GM23338 (cell line): Measurements from ENCODE around the gene ANKRD31. TPM values are rescaled to one million over a fixed set of nuclear protein-coding genes. Genes with fewer than 3 reads are reported as not detected.

Source experiments
- ATAC-seq: fragments of 200-7000 bp; cut with Tn5 transposase; 3 replicates; pipeline ENCODE4 v1.9.1; 2020
- DNase-seq: peaks from one replicate; pipeline ENCODE4 v3.0.0-alpha.2; 2015; ENCODE audit warnings: low spot score
- H2AFZ ChIP-seq: fragments of 200-600 bp; sonication (generic); 2 replicates; pipeline ENCODE4 v1.8.0; 2016; ENCODE audit warnings: antibody characterized with exemption, mild to moderate bottlenecking, moderate library complexity
- H3F3A ChIP-seq: fragments of 200-600 bp; sonication (generic); replicated peaks from 2 replicates; pipeline ENCODE4 v1.8.0; 2017; ENCODE audit warnings: antibody characterized with exemption, mixed run types, low read depth
- H3K27ac ChIP-seq: fragments of 200-600 bp; sonication (generic); 2 replicates; pipeline ENCODE4 v1.6.1; 2016; ENCODE audit warnings: low read depth
- H3K27me3 ChIP-seq: fragments of 200-600 bp; sonication (generic); 2 replicates; pipeline ENCODE4 v1.8.0; 2016; ENCODE audit warnings: mild to moderate bottlenecking, mixed run types, moderate library complexity; ENCODE audit not compliant: insufficient read depth
- H3K36me3 ChIP-seq: fragments of 200-600 bp; sonication (generic); 2 replicates; pipeline ENCODE4 v1.8.0; 2016; ENCODE audit warnings: mild to moderate bottlenecking; ENCODE audit not compliant: insufficient read depth
- H3K4me1 ChIP-seq: fragments of 200-600 bp; sonication (generic); 2 replicates; pipeline ENCODE4 v1.8.0; 2016; ENCODE audit warnings: mild to moderate bottlenecking, moderate library complexity; ENCODE audit not compliant: insufficient read depth
- H3K4me2 ChIP-seq: fragments of 200-600 bp; sonication (generic); 2 replicates; pipeline ENCODE4 v1.7.1; 2017; ENCODE audit warnings: mixed run types
- H3K4me3 ChIP-seq: fragments of 200-600 bp; sonication (generic); 2 replicates; pipeline ENCODE4 v1.6.1; 2016; ENCODE audit warnings: mixed run types
- H3K79me2 ChIP-seq: fragments of 200-600 bp; sonication (generic); replicated peaks from 2 replicates; pipeline ENCODE4 v1.8.0; 2017; ENCODE audit warnings: mild to moderate bottlenecking; ENCODE audit not compliant: insufficient read depth
- H3K9me2 ChIP-seq: fragments of 200-600 bp; sonication (generic); 2 replicates; pipeline ENCODE4 v1.8.0; 2017; ENCODE audit not compliant: insufficient read depth
- H4K20me1 ChIP-seq: fragments of 200-600 bp; sonication (generic); replicated peaks from 2 replicates; pipeline ENCODE4 v1.8.0; 2017; ENCODE audit warnings: mild to moderate bottlenecking; ENCODE audit not compliant: insufficient read depth
- H3K27ac Mint-ChIP-seq: 2 replicates; pipeline ENCODE4 v1.8.0; 2020; ENCODE audit warnings: inconsistent platforms, mild to moderate bottlenecking, moderate library complexity, mixed read lengths
- H3K27me3 Mint-ChIP-seq: 3 replicates; pipeline ENCODE4 v1.8.0; 2022; ENCODE audit warnings: low read depth, mild to moderate bottlenecking, moderate library complexity, mixed read lengths, inconsistent platforms; ENCODE audit not compliant: insufficient read depth, poor library complexity
- H3K36me3 Mint-ChIP-seq: 3 replicates; pipeline ENCODE4 v1.8.0; 2021; ENCODE audit warnings: low read depth, mild to moderate bottlenecking, inconsistent platforms, moderate library complexity, mixed read lengths
- H3K4me1 Mint-ChIP-seq: 3 replicates; pipeline ENCODE4 v1.8.0; 2020; ENCODE audit warnings: mild to moderate bottlenecking, inconsistent platforms, mixed read lengths
- H3K4me3 Mint-ChIP-seq: 3 replicates; pipeline ENCODE4 v1.8.0; 2021; ENCODE audit warnings: moderate library complexity, mild to moderate bottlenecking, inconsistent platforms, mixed read lengths
- H3K9me3 Mint-ChIP-seq: 3 replicates; pipeline ENCODE4 v1.8.0; 2020; ENCODE audit warnings: moderate library complexity, mild to moderate bottlenecking, inconsistent platforms, mixed read lengths
- CREB1 ChIP-seq: fragments of 250-450 bp; sonication (Bioruptor Pico); IDR thresholded peaks from 2 replicates; pipeline ENCODE4 v1.5.0; 2020; ENCODE audit warnings: low read depth, mild to moderate bottlenecking, moderate library complexity
- CTCF ChIP-seq, 2 experiments: fragments of 200-600 bp in 1 of 2; sonication (generic) in 1 of 2; conservative IDR thresholded peaks; 2 replicates each; pipeline versions ENCODE4 v1.5.1 to v1.6.1; 2016 to 2017; ENCODE audit warnings: antibody characterized with exemption in 2 of 2, low read depth in 2 of 2, mild to moderate bottlenecking in 2 of 2, moderate library complexity in 1 of 2
- EZH2phosphoT487 ChIP-seq: fragments of 200-600 bp; sonication (generic); IDR thresholded peaks from one replicate; pipeline ENCODE4 v1.8.1; 2018; ENCODE audit warnings: antibody characterized with exemption; ENCODE audit not compliant: unreplicated experiment
- JUNB ChIP-seq: IDR thresholded peaks from one replicate; pipeline ENCODE4 v1.6.1; 2016; ENCODE audit warnings: antibody characterized with exemption; ENCODE audit not compliant: unreplicated experiment
- NANOG ChIP-seq: IDR thresholded peaks from 2 replicates; pipeline ENCODE4 v1.6.1; 2016; ENCODE audit warnings: antibody characterized with exemption, borderline replicate concordance
- POLR2AphosphoS5 ChIP-seq: IDR thresholded peaks from 2 replicates; pipeline ENCODE4 v1.6.1; 2016; ENCODE audit warnings: antibody characterized with exemption, low read depth
- REST ChIP-seq: IDR thresholded peaks from one replicate; pipeline ENCODE4 v1.6.1; 2018; ENCODE audit warnings: antibody characterized with exemption; ENCODE audit not compliant: unreplicated experiment
- STAT1 ChIP-seq: IDR thresholded peaks from one replicate; pipeline ENCODE4 v1.6.1; 2016; ENCODE audit warnings: antibody characterized with exemption; ENCODE audit not compliant: unreplicated experiment
- ZNF331 ChIP-seq: fragments of 250-450 bp; sonication (Bioruptor Pico); IDR thresholded peaks from 2 replicates; pipeline ENCODE4 v1.5.0; 2020; ENCODE audit warnings: low read depth, mild to moderate bottlenecking, moderate library complexity
- polyA plus RNA-seq: library from polyadenylated mRNA; unstranded; fragments of >200 nt; fragmentation: Nextera tagmentation; extraction: Ambion mirVana; gene quantifications from 2 replicates; pipeline ENCODE4 v1.2.1, GENCODE V29; 2016
- total RNA-seq: library from RNA; depleted of rRNA; stranded (reverse); fragments of >200 nt; shearing (Covaris generic); gene quantifications from 2 replicates; pipeline ENCODE4 v1.2.3, GENCODE V29; 2014
- TF ChIP-seq, protein P1 (sequence below): IDR thresholded peaks from 2 replicates; pipeline ENCODE4 v1.6.1; 2016; ENCODE audit warnings: antibody characterized with exemption

Gene ANKRD31
- total and polyA plus RNA-seq, 2 experiments from 2014 or later, result 0.18 to 0.59 TPM

DNA sequence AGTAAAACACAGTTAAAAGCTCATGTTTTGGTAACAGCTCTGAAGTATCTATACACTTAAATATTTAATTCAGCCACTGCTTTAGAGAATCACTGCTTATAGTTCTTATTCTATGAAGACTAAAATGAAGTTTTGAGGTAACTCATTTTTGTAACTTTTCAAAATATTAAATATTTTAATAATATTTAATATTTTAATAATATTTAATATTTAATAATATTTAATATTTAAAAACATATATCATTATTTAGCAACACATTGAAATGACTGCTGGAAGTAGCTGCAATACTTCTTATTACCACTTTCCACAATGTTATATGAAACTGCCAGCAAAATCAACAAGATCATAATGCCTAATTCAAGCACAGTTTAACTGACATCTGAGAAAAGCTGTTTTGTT, 165.6 kb downstream of the ANKRD31 start (continued):
- TF ChIP-seq REST (no peak), STAT1 (no peak), EZH2phosphoT487 (no peak), CTCF (conservative IDR thresholded peaks at IDR 0.05; ENCODE audit: low read depth in 2 of 2) (no peak), CREB1 (CRISPR knock-in tag) (no peak)
- TF ChIP-seq, protein P1, sequence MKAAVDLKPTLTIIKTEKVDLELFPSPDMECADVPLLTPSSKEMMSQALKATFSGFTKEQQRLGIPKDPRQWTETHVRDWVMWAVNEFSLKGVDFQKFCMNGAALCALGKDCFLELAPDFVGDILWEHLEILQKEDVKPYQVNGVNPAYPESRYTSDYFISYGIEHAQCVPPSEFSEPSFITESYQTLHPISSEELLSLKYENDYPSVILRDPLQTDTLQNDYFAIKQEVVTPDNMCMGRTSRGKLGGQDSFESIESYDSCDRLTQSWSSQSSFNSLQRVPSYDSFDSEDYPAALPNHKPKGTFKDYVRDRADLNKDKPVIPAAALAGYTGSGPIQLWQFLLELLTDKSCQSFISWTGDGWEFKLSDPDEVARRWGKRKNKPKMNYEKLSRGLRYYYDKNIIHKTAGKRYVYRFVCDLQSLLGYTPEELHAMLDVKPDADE, result no peak

- no peaks in the 10 kb centered on the region for H3K36me3 Mint-ChIP-seq
- H3K27ac Mint-ChIP-seq, result no peak overlapping the region
- no peaks in the 10 kb centered on the region for H3K79me2 ChIP-seq
- peaks cover 2% of the 10 kb centered on the region for H3K27me3 Mint-ChIP-seq
- H2AFZ ChIP-seq, result no peak overlapping the region
- H4K20me1 ChIP-seq, result no peaks in the 10 kb centered on the region
- H3K4me3 Mint-ChIP-seq, result no peak overlapping the region
- no peaks in the 10 kb centered on the region for H3F3A ChIP-seq
- no peak overlapping the region for H3K4me2 ChIP-seq
- no peak overlapping the region for H3K4me3 ChIP-seq
- no peaks in the 10 kb centered on the region for H3K9me2 ChIP-seq
- DNase-seq (no peak), ATAC-seq (no peak)
- H3K27me3 ChIP-seq, result no peaks in the 10 kb centered on the region
- H3K9me3 Mint-ChIP-seq, result no peaks in the 10 kb centered on the region
- no peak overlapping the region for H3K27ac ChIP-seq
- H3K36me3 ChIP-seq, result no peaks in the 10 kb centered on the region
- H3K4me1 ChIP-seq, result no peaks in the 10 kb centered on the region
- H3K4me1 Mint-ChIP-seq, result no peaks in the 10 kb centered on the region
- TF ChIP-seq CREB1 (CRISPR knock-in tag), result no peak
- no peak for TF ChIP-seq ZNF331 (CRISPR knock-in tag)
- no peak for TF ChIP-seq POLR2AphosphoS5
- TF ChIP-seq, protein P1, result no peak
- TF ChIP-seq STAT1, result no peak
- TF ChIP-seq JUNB, result no peak
- TF ChIP-seq NANOG, result no peak
- TF ChIP-seq REST, result no peak
Measured at GRCh38 chr5:75067434-75067833, 169.2 kb downstream of the ANKRD31 start.
